Ammon's horn (tissue), 1 donor: ENCODE data around the gene LMBR1L.
A peak's percentile ranks its signal among the peaks of the same experiment; 100 is the strongest.
"Not testable (repeated sequence)": the region's sequence is repeated elsewhere in the genome, so short reads cannot be mapped to it uniquely, and the experiment has no call there.

ENCODE experiments used
- DNase-seq: peaks from one replicate; pipeline ENCODE4 v3.0.0-alpha.2; 2016; ENCODE audit warnings: low spot score

Gene LMBR1L, protein sequence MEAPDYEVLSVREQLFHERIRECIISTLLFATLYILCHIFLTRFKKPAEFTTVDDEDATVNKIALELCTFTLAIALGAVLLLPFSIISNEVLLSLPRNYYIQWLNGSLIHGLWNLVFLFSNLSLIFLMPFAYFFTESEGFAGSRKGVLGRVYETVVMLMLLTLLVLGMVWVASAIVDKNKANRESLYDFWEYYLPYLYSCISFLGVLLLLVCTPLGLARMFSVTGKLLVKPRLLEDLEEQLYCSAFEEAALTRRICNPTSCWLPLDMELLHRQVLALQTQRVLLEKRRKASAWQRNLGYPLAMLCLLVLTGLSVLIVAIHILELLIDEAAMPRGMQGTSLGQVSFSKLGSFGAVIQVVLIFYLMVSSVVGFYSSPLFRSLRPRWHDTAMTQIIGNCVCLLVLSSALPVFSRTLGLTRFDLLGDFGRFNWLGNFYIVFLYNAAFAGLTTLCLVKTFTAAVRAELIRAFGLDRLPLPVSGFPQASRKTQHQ

DNA sequence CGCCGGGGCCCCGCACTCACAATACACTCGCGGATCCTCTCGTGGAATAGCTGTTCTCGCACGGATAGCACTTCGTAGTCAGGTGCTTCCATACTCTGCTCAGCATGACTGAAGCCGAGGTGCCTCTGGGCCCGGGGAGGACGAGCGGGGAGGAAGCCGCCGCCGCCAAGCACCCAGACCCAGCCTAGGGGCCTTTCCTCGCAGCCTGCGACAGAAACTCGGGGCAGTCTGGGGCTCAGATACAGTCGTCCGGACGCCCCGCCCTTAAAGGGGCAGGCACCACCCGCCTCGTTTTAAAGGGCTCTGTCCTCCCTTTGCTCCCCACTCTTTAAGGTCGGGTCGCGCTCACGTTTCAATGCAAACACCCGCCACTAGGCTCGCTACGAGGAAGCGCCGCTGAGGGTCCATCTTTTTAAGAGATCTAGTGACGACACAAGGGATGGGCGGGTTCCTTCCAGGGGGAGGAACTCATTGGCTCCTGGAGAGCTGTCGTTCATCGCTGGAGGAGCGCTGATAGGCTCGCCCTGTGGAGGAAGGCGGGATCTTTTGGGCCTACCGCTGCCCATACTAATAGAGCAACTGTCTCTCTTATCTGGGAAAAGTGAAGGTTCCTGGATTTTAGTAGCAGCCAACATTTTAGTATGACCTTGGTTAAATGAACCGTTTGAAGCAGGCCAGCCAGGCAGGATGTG, at the start of gene LMBR1L:
LMBR1L (minus strand) TSS at position 384 of the 692 bp plus-strand sequence; CDS start at position 92, 292 bp downstream.
- DNase-seq: peak; percentile 99

DNA sequence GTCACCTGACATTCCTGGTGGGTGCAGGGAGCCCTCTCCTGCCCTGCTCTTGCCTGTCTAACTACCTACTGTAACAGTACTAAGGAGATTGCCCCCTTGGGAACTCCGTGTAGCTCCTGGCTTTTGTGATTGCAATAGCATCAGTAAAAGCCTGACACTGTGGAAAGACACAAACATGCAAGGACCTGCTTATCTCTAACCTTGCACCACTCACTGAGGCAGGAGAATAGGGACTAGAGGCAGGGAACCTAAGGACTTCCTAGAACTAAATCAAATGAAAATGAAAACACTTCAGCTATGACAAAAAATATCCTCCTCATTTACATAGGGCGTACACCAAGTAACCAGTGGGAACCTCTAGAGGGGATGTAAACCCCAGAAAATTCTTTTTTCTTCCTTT, 49.8 kb upstream of the LMBR1L start:
- DNase-seq: no peak

DNA sequence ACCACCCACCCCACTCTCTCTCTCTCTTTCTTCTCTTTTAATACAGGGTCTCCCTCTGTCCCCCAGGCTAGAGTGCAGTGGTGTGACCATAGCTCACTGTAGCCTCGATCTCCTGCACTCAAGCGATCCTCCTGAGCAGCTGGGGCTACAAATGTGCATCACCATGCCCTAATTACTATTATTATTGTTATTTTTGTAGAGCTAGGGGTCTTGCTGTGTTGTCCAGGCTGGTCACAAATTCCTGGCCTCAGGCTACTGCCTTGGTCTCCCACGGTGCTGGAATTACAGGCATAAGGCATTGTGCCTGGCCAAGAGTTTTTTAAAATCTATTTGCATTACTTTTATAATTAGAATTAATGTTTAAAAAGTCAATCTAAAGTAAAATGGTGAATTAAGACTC, 43.6 kb upstream of the LMBR1L start:
- no peak for DNase-seq

DNA sequence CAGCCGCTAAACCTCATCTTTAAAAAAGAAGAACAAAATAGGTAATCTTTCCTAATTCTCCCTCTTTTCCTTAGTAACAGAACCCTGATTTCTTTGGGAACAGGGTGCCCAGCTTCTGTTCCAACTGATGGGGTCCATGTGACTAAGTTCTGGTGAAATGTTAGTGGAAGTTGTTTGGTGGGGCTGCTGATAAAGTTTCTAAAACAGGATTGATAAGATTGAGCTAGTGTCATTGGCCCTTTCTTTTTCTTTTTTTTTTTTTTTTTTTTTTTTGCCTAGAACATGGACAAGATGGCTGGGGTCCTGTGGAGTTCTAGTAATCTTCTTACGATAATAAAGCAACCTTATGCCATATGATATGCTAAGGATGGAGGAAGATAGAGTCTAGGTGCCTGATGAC, 36.7 kb upstream of the LMBR1L start:
- DNase-seq: no peak

DNA sequence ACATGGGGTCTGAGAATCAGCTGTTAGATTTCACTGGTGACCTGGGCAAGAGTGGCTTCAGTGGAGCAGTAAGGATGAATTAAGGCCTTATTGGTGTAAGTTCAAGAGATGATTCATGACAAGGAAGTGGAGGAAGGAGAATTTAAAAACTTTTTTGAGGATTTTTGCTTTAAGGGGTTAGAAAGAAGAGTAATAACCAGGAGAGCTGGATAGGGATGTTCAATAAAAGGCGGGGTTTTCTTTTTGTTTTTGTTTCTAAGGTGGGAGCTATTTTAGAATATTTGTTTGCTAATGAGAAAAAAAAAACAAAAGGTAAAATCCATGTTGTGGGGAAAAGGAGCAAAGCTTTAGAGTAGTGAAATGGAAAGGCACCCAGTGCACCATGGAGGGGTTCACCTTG, 35.8 kb upstream of the LMBR1L start:
- DNase-seq: no peak

DNA sequence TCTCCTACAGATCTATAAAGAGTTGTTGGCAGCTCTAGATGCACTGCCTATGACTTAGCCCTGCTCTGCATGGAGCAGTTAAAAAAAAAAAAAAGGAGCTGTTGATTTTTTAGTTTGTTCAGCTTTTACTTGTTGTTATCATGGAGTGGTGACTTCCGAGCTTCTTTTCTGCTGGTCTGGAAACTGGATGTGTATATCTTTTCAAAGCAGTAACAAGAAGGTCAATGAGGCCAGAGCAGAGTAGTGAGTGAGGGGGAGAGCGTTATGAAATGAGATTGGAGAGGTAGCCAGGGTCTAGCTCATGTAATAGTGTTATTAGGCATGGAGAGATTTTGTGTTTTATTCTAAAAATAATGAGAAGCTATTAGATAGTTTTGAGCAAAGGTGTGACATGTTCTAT, 33.7 kb upstream of the LMBR1L start:
- no peak for DNase-seq

DNA sequence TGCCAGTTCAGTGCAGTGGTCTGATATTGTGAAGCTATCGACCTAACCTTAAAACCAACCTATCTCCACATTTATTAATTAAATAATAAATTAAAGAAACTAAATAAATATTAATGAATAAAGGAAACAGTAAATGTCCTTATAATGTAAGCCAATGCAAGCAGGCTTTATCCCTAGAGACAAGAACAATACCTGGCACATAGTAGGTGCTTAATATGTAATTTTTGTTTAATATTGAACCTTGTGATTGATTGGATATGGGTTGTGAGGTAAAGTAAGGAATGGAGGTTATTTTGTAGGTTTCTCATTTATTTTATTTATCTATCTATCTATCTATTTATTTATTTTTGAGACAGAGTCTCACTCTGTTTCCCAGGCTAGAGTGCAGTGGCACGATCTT, 28.4 kb upstream of the LMBR1L start:
- no peak for DNase-seq

DNA sequence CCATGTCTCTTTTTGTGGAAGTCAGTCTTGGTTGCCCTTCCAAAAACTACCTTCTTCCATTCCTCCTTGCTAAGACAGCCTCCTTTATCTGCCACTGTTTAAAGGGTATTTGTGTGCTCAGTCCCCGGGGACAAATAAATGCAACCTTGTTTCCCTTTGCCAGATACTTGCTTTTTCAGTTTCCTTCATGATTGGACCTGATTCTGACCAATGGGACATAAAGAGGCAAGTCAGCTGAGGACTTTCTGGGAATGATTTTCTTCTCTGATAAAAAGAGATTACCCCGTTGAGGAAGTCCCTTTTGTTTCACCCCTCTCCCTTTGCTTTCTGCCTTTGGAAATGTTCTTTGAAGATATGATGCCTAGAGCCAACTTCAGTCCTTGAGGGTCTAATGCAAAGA, 27.9 kb upstream of the LMBR1L start:
- DNase-seq: no peak

DNA sequence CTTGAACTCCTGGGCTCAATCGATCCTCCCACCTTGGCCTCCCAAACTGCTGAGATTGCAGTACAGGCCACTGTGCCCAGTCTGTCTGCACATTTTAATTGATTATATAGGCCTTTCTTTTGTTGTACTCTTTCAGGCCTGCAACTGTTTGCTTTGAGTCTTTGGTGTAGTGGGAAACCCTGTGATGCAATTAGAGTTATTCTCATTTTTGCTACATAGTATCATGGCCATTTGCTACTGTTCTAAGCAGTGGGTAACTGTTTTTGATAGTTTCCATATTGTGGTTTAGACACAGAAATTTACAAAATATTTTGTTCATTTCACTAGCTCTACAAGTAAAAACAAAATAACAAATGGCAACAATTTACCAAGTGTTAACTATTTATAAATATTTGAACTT, 26.8 kb upstream of the LMBR1L start:
- no peak for DNase-seq

DNA sequence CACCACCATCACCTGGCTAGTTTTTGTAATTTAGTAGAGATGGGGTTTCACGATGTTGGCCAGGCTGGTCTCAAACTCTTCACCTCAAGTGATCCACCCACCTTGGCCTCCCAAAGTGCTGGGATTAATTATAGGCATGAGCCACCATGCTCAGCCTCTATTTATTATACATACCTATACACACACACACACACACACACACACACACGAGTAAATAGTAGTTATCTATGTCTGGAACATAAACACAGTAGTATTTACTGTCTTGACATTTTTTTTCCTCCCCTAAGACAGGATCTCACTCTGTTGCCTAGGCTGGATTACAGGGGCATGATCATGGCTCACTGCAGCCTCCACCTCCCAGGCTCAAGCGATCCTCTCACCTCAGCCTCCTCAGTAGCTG, 26.4 kb upstream of the LMBR1L start:
- not testable (repeated sequence) for DNase-seq

DNA sequence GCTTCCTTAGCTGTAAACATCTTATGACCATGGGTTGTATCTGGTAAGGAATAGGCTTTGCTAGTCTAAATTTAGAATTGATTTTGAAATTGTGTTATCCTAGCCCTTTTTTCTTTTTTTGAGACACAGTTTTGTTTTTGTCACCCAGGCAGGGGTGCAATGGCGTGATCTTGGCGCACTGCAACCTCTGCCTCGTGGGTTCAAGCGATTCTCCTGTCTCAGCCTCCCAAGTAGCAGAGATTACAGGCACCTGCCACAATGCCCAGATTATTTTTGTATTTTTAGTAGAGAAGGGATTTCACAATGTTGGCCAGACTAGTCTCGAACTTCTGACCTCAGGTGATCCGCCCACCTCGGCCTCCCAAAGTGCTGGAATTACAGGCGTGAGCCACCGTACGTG, 22.9 kb upstream of the LMBR1L start:
- DNase-seq: no peak

DNA sequence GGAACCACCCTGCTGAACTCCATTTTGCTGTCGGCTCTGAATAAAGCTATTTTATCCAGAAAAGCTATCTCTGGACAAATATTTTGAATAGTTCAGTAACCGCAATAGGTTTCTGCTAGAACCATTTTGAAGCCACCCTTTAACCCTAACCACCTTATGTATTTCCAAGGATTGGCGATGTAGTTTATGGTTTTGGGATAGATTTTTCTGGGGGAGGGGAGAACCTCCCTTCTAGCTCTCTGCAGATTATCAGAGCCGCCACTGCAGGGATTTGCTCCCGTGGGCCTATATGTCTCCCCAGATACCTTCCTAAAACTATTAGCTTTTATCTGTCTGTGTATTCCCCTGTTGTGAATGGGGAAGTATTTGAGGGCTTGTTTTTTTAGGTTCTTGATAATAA, 22.4 kb upstream of the LMBR1L start:
- DNase-seq: no peak

DNA sequence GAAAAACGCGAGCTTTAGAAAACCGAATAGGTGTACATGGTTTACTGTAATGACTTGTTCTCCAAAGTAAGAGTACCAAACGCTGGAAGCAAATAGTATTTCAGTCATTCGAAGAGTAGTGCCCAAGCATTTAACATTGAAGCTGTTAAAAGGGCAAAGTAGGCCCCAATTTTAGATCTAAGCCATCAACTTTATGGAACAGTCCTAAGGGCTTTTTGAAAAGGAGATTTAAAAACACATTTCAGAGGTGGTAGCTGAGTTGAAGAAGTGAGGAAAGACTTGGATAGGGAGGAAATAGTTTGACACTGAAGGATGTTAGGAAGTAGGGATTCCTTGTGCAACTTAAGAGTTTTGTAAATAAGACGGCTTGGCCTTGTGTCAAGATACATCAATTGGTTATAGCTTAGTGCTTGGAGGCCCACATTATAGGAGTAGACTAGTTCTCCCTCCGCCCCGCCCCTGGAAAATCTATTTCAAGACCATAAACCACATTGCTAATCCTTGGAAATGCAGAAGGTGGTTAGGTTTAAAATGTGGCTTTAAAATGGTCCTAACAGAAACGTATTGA, 21.3 kb upstream of the LMBR1L start:
- peak; percentile 14 for DNase-seq

DNA sequence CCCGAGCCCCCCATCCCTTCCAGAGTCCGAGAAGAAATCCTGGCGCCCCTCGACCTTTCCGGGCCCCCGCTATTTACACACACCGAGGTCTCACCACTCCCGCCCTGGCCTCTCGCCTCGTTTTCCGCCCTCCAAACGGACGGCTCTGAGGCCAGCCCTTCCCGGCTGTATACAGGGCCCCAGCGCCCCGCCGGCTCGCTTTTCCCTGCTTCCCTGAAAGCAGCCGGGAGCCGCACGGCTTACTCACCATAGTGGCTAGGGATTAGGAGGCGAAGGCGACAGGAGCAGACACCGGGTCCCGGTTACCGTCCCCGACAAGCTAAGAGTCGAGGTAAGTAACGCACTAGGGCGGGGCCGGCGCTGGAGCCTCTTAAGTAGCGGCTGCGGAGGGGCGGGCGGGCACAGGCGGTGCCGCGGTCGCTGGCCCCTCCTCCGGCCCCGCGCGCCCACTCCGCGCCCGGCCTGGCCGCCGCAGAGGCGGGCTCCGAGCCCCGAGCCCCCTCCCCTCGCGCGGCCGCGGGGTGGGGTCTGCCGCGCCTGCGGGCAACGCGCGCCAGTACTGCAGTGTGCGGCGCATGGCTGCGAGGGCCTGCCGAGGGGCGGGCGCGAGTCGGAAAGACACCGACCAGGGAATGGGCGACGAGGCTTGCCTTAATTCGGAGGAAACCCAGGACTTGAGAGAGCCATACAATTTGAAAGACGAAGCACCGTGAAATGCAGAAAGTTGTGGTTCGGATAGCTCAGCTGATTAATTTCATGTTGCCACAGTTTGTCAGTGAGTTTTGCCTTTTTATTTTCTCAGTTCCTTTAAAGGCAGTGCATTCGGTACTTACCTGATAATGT, 20.6 kb upstream of the LMBR1L start, which contains the start of gene TUBA1B:
TUBA1B (minus strand) TSS at position 345 of the 843 bp plus-strand sequence; CDS start at position 250, 95 bp downstream.
- DNase-seq: peak; percentile 97

DNA sequence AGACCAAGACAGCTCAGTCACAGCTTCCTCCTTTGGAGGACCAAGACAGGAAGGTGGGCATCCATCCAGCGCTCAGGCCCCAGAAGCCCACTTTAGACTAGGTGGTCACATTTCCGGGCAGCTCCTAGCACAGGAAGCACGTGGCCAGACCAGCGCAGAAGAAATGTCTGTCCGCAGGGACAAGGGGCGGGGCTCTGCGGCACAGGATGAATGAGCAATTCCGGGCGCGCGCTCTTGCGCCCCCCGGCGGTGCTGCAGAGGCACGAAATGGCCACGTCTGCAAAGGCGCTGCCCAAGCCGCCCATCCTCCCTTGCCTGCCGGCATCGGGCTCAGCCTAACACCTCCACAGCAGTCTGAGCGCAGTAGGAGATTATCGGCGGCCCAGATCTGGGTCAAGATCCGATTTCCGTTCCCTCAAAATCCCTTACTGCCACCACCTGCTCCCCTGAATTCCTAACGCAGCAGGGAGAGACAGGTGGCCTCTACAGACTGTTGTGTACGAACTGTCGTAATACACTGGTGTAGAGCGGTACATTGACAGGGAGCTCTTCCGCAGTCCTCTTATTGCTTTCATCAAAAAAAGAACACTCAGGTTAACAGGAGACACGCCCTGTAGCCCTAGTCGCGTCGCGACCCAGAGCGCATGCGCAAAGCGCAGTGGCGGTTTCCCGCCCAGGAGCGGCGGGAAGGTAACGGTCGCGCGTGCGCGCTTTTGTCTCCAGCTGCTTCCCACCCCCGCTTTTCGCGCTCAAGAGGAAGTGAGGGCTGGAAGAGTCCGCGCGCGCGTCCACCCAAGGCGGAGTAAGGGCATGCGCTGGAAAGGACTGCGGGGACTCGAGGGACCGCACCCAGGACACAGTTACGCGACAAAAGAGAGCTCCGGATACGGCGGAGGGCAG, 19.8 kb upstream of the LMBR1L start:
- DNase-seq: peak; percentile 95

DNA sequence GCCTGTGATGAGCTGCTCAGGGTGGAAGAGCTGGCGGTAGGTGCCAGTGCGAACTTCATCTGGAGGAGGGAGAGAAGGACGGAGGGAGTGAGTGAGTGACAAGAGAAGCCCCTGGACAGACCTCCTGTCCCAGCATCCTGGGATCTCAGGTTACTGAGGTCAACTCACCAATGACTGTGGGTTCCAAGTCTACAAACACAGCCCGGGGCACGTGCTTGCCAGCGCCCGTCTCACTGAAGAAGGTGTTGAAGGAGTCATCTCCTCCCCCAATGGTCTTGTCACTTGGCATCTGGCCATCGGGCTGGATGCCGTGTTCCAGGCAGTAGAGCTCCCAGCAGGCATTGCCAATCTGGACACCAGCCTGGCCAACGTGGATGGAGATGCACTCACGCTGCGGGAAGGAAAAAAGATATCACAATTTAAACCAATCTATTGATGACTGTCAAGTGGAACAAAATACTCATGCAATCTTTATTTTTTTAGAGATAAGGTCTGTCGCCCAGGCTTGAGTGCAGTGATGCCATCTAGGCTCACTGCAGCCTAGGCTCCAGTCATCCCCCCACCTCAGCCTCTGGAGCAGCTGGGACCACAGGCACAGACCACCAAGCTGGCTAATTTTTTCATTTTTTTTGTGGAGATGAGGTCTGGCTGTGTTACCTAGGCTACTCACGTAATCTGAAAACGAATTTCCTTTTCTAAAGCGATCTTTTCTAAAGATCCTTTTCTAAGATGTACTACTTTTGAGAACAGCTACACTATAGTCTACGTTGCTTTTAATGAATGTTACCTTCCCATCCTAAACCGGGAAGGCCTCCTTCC, 18.9 kb upstream of the LMBR1L start:
- DNase-seq: no peak

DNA sequence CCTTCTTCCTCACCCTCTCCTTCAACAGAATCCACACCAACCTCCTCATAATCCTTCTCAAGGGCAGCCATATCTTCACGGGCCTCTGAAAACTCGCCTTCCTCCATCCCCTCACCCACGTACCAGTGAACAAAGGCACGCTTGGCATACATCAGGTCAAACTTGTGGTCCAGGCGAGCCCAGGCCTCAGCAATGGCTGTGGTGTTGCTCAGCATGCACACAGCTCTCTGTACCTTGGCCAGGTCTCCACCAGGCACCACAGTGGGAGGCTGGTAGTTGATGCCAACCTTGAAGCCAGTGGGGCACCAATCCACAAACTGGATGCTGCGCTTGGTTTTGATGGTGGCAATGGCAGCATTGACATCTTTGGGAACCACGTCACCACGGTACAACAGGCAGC, 17.3 kb upstream of the LMBR1L start:
- not testable (repeated sequence) for DNase-seq

DNA sequence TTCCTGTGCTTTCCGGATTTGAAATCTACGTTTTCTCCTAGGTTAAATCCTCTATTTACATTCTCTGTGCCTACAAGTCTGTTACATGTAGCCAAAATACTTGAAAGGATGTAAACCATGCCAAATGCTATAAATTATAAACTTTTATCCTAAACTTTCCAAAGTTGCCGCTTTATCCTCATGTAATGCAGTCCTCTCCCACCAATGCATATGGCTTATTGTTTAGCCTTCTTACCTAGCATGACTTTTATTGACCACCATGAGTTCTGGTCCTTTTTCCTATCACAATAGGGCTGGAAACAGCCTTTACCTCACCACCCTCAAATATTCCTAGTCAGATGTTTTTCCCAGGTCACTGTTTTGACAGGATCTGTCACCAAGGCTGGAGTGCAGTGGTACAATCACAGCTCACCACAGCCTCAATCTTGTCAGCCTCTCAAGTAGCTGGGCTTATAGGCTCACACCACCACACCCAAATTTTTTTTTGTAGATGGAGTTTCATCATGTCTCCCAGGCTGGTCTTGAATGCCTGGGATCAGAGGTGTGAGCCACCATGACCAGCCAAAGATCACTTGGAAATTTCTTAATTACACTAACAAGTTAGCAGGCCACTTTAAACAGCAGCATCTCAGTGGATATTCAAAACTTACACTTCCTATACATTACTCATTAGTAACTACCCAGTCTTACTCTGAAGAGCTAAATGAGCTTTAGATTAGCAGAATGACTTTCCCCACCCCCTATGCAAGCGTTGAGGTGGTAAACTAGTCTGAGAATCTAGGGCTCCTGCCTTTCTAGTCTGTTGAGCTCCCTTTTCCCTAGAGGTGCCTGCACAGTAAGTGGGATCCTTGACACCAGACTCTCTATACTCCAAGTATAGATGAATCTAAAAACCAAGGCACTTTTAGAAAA, 16.5 kb upstream of the LMBR1L start:
- no peak for DNase-seq
